Measurements from ENCODE around the gene TRIM14.
A peak's percentile ranks its signal among the peaks of the same experiment; 100 is the strongest.
"Not testable (repeated sequence)": the region's sequence is repeated elsewhere in the genome, so short reads cannot be mapped to it uniquely, and the experiment has no call there.

TRIM14 gene

GRCh38 chr9:98108531-98109031, 10.4 kb downstream of the TRIM14 start:
- DNase-seq (ENCODE audit: low spot score) = no peak

DNA sequence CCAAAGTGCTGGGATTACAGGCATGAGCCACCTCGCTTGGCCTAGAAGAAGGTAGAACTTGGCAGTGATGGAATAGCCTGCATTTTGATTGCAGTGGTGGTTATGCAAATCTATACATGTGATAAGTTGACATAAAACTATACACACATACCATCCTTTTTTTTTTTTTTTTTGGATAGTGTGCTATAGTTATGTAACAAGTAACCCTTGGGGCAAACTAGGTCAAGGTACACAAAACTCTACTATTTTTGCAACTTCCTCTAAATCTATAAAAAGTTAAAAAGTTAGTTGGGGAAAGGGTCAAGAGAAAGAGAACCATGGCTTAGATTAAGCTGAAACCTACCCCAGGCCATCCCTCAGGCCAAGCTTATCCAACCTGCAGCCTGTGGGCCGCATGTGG, 11.1 kb downstream of the TRIM14 start:
- DNase-seq (ENCODE audit: low spot score) = no peak

- no peak for DNase-seq (ENCODE audit: low spot score)
Measured at GRCh38 chr9:98105006-98105405, 14.0 kb downstream of the TRIM14 start.

DNA sequence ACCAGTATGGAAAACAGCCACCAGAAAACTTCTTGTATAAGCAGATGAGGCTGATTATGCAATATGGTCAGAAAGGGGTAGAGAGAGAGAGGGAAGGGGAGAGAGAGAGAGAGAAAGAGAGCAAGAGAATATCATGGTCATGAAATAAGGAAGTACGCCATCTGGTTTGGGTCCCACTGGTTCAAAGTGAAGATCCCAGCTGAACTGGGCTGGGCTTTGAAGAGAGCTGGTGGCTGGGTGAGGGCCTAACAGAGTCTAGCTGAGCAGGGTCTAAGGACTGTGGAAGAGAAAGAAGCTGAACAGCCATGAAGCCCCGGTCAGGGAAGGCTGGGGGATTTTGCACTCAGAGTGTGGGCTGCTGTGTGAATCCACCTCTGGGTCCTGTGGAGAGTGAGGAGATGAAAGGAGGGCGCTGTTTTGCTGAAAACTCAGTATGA, 14.6 kb downstream of the TRIM14 start:
- DNase-seq (ENCODE audit: low spot score) = no peak

- no peak for DNase-seq (ENCODE audit: low spot score)
Measured at GRCh38 chr9:98101868-98102273, 17.2 kb downstream of the TRIM14 start.

- DNase-seq (ENCODE audit: low spot score) = no peak
Measured at GRCh38 chr9:98101416-98101815, 17.6 kb downstream of the TRIM14 start.

- no peak for DNase-seq (ENCODE audit: low spot score)
Measured at GRCh38 chr9:98100456-98100855, 18.6 kb downstream of the TRIM14 start.

DNA sequence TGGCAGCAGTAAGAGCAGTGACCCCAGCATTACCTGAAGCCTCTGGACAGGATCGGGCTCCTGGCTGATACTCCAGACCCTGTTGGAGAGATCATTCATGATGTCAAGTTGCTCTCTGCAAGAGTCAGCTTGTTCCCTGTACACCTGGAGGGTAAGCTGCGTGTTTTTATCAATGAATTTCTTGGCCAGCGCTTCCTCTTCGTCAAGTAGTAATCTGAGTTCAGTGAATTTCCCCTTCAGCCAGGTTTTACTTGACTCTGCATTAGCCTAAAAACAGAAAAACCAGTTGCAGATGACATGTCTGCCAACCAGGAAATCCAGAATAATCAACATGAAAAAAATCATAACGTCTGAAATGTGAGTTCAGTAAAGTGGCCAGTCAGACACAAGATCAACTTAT, 19.1 kb downstream of the TRIM14 start:
- DNase-seq (ENCODE audit: low spot score) = no peak

DNA sequence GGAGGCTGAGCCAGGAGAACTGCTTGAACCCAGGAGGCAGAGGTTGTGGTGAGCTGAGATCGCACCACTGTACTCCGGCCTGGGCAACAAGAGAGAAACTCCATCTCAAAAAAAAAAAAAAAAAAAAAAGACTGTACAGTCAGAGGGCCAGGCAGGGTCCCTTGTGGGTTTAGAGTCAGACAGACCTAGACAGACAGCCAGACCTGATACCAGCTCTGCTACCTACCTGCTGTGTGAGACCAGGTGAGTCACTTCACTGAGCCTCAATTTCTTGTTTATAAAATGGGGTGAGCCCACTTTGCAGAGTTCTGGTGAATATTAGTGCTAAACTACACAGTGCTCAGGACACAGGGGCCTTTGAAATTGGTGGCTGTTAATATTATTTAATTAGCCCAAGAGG, 19.7 kb downstream of the TRIM14 start:
- no peak for DNase-seq (ENCODE audit: low spot score)

GRCh38 chr9:98097836-98098235, 21.2 kb downstream of the TRIM14 start:
- no peak for DNase-seq (ENCODE audit: low spot score)

- no peak for DNase-seq (ENCODE audit: low spot score)
Measured at GRCh38 chr9:98096091-98096490, 22.9 kb downstream of the TRIM14 start.

- no peak for DNase-seq (ENCODE audit: low spot score)
Measured at GRCh38 chr9:98095401-98095800, 23.6 kb downstream of the TRIM14 start.

DNA sequence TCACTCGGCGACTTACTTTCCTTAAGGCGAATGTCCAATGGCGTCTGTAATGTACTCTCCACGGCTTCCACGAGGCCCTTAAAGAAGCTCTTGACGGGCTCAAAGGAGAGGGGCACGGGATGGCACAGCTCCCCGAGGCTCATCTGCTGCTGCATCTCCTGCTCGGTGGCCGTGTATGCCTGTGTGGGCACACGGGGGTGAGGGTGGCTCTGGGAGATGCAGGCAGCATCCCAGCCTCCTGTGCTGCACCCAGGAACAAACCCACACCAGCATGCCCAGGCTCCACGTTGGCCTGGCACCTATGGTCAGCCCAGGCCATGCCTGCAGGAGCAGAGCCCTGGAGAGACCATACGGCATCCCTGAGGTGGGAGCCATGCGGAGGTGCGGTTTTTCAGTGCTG, 24.2 kb downstream of the TRIM14 start:
- DNase-seq (ENCODE audit: low spot score) = no peak

DNA sequence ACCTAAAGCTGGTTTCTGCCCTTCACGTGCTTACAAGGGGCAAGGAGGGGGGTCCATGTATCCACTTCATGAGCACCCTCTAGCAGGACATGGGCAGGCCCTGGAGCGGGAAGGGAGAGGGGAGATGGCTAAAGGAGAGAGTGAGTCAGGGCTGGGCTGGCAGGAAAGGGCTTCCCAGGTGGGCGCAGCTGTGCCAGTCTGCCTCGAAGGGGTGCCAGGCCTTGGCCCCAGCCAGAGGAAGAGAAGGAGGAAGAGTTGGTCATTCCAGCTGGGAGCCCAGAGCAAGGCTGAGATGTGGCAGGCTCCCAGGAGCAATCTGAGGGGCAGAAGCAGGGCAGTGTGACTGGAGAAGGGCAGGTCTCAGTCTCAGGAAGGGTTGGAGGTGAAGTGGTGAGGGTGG, 24.7 kb downstream of the TRIM14 start:
- DNase-seq (ENCODE audit: low spot score) = no peak

- no peak for DNase-seq (ENCODE audit: low spot score)
Measured at GRCh38 chr9:98092613-98092931, 26.4 kb downstream of the TRIM14 start.

GRCh38 chr9:98091735-98092612, 27.0 kb downstream of the TRIM14 start:
- no peak for DNase-seq (ENCODE audit: low spot score)

DNA sequence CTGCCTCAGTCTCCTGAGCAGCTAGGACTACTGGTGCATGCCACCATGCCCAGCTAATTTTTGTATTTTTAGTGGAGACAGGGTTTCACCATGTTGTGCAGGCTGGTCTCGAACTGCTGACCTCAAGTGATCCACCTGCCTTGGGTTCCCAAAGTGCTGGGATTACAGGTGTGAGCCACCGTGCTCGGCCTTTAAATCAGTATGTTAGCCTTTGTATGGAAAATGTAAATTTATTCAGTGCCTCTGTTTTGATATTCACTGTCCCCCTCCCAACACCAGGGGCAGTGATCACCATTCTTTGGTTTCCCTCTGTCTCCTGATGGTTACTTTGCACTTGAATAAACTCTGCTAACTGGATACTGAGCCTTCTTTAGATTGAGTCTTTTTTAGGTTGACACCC, 28.3 kb downstream of the TRIM14 start:
- not testable (repeated sequence) for DNase-seq (ENCODE audit: low spot score)

DNA sequence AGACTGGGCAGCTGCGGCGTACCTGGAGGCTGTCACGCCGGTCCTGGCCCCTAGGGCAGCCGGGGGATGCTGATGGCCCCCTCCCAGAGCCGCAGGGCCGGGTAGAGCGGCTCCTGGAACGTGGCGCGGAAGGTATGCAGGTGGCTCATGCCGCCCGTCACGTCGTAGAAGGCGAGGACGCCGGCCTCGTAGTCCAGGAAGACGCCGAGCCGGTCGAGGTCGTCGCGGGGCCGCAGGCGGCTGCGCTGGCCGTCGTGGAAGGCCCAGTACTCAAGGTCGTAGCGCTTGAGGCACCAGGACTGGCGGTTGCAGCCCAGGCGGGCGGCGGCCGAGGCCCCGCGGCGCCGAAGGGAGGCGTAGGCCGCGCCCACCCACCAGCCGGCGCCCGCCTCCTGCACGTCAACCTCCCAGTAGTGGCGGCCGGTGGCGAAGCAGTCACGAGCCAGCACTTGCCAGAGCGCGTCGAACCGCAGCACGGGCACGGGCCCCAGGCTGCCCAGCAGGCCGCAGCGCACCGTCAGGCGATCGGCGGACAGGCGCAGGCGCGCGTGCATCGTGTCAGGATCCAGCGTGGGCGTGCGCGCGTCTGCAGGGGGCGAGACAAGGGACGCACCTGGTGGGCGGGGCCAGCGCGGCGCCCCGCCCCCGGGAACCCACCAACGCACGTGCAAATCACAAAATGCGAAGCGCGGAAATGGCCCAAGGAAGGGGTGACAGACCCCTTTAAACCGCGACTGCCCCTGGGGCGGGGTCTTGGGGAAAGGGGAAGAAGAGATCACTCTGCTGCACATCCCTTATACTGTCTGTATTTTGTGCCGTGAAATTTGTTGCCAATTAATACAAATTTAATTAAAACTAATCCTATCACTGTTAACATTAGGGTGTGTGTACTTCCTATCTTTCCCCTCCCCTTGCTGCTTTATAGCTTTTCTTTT, 31.3 kb downstream of the TRIM14 start:
- peak; percentile 63 for DNase-seq (ENCODE audit: low spot score)

- no peak for DNase-seq (ENCODE audit: low spot score)
Measured at GRCh38 chr9:98086461-98086860, 32.6 kb downstream of the TRIM14 start.

DNA sequence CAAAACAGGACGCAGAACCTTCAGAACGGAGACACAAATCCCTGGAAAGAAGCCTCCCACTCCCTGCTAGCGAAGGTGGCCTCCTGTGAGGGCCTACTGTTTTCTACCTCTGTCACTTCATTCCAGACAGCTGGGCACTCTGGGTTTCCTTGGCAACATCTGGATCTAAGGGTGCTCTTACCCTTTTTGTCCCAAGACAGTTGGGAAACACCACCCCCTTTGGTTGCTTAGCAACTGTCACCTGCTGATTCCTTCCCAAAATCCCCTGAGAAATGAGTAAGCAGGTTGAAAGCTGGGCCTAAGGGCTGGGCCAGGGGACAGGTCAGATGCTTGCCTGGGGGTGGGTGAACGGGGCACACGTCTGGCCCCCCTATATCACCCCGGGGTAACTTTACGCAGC, 33.1 kb downstream of the TRIM14 start:
- no peak for DNase-seq (ENCODE audit: low spot score)

DNA sequence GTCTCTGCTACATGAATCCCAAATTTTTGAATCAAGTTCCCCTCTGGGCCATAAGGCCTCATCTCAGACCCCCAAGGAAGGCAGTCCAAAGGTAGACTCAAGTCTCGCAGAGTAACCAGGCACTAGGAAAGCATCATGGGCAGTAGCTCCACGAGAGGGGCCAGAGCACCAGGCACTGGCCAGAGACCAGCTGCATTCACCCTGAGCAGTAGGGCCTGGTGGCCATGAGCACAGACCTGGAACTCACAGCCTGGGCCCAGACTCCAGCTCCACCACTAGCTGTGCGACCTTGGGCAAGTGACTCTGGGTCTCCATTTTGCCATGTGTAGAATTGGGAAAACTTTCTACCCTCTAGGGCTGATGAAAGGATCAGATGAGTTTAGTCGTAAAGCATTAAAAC, 34.0 kb downstream of the TRIM14 start:
- DNase-seq (ENCODE audit: low spot score) = no peak

DNA sequence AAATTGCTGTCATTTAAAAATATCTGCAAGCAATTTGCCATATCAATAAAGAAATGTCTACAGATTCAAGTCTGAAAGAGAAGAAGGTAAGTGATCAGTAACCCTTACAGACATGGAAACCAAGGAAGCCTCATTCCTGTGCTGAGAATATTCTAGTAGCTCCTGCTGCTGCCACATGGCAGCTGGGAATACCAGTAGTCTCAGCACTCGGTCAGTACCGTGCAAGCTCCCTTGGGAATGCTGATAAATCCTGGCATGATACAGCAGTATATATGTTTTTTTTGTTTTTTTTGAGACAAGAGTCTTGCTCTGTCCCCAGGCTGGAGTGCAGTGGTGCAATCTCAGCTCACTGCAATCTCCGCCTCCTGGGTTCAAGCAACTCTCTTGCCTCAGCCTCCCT, 34.6 kb downstream of the TRIM14 start:
- no peak for DNase-seq (ENCODE audit: low spot score)

Measured in GM03348 (cell line).